ENCODE data around the gene LRMDA. TPM values are rescaled to one million over a fixed set of nuclear protein-coding genes. Genes with fewer than 3 reads are reported as not detected.

LRMDA gene
- total and polyA plus RNA-seq, 2 of the 13 experiments (the other 11 are each of a cell fraction or from before 2014, with no cell fraction given) = 13.4 to 22.0 TPM

DNA sequence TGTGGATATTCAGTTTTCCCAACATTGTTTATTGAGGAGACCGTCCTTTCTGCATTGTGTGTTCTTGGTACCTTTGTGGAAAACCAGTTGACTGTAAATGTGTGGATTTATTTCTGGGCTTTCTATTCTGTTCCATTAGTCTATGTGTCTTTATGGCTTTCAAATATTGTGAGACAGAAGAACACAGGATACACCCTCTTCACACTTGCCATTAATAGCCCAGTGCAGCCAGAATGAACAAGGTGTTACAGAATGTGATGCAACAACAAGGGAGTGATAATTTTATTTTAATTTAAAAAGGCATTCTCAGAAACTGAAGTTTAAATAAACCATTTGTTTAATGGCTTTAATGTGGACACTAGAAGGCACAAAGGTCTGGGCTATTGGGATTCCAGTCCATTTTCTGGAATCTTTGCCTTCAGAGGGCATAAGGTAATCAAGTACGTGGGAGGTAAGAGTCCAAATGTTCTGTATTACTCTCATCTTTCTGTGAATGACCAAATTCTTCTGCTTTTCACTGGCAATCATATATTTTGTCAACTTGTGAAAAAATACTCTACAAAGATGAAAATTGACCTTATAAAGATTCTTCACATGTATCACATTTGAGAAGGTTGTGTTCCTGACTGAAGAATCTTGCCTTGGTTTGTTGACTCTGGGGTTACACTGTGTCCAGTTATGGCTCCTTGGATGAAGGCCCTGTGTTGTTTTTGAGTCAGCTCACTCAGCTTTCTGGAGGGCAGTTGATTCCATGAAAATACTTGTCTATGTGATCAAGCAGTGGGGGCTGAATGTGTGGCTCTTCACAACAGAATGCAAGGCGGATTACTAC is 962.7 kb downstream of the LRMDA start (continued):
- no peak for TF ChIP-seq MXI1 (IDR thresholded peaks at IDR 0.05; ENCODE audit: borderline replicate concordance, low read depth, low read length)
- TF ChIP-seq, protein P1, sequence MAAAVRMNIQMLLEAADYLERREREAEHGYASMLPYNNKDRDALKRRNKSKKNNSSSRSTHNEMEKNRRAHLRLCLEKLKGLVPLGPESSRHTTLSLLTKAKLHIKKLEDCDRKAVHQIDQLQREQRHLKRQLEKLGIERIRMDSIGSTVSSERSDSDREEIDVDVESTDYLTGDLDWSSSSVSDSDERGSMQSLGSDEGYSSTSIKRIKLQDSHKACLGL (CRISPR knock-in tag; IDR thresholded peaks at IDR 0.05) = no peak
- TF ChIP-seq ZNF788 (CRISPR knock-in tag; IDR thresholded peaks at IDR 0.05; ENCODE audit: borderline replicate concordance) = no peak
- no peak for TF ChIP-seq AGO1 (IDR thresholded peaks at IDR 0.05; ENCODE audit: low read depth, low read length, poor library complexity, severe bottlenecking)

DNA sequence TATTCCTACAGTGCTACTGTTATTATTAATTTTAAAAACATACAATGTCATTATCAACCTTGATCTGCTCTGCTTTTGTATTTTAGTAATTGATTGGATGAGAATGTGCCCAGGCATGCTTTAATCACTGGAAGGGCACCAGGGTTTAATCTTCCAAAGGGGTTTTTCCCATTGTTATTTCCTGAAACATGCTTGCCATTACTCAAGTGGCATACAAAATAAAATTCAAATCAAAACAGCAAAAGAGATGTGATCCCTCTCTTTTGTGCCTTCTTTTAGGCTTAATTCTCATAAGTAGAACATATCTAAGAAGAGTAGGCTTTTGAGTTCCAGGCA is 963.3 kb downstream of the LRMDA start:
- TF ChIP-seq, protein P2, sequence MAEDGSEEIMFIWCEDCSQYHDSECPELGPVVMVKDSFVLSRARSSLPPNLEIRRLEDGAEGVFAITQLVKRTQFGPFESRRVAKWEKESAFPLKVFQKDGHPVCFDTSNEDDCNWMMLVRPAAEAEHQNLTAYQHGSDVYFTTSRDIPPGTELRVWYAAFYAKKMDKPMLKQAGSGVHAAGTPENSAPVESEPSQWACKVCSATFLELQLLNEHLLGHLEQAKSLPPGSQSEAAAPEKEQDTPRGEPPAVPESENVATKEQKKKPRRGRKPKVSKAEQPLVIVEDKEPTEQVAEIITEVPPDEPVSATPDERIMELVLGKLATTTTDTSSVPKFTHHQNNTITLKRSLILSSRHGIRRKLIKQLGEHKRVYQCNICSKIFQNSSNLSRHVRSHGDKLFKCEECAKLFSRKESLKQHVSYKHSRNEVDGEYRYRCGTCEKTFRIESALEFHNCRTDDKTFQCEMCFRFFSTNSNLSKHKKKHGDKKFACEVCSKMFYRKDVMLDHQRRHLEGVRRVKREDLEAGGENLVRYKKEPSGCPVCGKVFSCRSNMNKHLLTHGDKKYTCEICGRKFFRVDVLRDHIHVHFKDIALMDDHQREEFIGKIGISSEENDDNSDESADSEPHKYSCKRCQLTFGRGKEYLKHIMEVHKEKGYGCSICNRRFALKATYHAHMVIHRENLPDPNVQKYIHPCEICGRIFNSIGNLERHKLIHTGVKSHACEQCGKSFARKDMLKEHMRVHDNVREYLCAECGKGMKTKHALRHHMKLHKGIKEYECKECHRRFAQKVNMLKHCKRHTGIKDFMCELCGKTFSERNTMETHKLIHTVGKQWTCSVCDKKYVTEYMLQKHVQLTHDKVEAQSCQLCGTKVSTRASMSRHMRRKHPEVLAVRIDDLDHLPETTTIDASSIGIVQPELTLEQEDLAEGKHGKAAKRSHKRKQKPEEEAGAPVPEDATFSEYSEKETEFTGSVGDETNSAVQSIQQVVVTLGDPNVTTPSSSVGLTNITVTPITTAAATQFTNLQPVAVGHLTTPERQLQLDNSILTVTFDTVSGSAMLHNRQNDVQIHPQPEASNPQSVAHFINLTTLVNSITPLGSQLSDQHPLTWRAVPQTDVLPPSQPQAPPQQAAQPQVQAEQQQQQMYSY (CRISPR knock-in tag; IDR thresholded peaks at IDR 0.05) = no peak
- H3K27ac ChIP-seq (ENCODE audit: extremely low read length, insufficient read depth, low read length) = no peak overlapping the region
- H3K9me3 ChIP-seq (ENCODE audit: low read length) = no peaks in the 10 kb centered on the region
- DNase-seq (ENCODE audit: low spot score) (no peak), ATAC-seq (no peak), FAIRE-seq (no peak)
- CTCF ChIA-PET (ENCODE audit: low intra/inter-chr PET ratio, low total read pairs) = no interaction called here
- no peak overlapping the region for H3K4me2 ChIP-seq (ENCODE audit: low read depth, low read length)
- H3K36me3 ChIP-seq (replicated peaks in 1 of 2; ENCODE audit: control insufficient read depth in 1 of 2, insufficient read depth in 2 of 2, low read length in 2 of 2) = no peaks in the 10 kb centered on the region
- no peaks in the 10 kb centered on the region for H3K4me1 ChIP-seq (ENCODE audit: insufficient read depth, low read length)
- intact Hi-C loops (cut with micrococcal nuclease; ENCODE audit: unreplicated experiment) (no loop called here), in situ Hi-C loops (cut with HindIII; ENCODE audit: extremely low pct_ligation_motif_present, low pct_unique_long_range_greater_than_20kb) (no loop called here)
- no peak overlapping the region for H3K4me3 ChIP-seq (replicated peaks in 1 of 3; ENCODE audit: insufficient read depth in 1 of 3, low read depth in 2 of 3, low read length in 3 of 3)
- no peaks in the 10 kb centered on the region for H3K27me3 ChIP-seq (ENCODE audit: control insufficient read depth in 1 of 2, insufficient read depth in 2 of 2, low read length in 2 of 2)
- no peaks in the 10 kb centered on the region for H3K79me2 ChIP-seq (ENCODE audit: insufficient read depth, low read length)
- H4K20me1 ChIP-seq (ENCODE audit: insufficient read depth, low read length) = no peaks in the 10 kb centered on the region
- BruUV-seq (replicated peaks) = no TSS peak
- H2AFZ ChIP-seq (ENCODE audit: low read length) = no peak overlapping the region
- no peak overlapping the region for H3K9ac ChIP-seq (ENCODE audit: insufficient read depth, low read depth, low read length)
- POLR2A ChIA-PET = no interaction called here

Measured in HepG2 (cell line).